Loucy (cell line): ENCODE measurements around the gene BABAM2.
A peak's percentile ranks its signal among the peaks of the same experiment; 100 is the strongest.

Experiments used
- H2AFZ ChIP-seq: fragments of 200-600 bp; sonication (generic); 2 replicates; pipeline ENCODE4 v1.6.0; 2016; ENCODE audit warnings: antibody characterized with exemption, mild to moderate bottlenecking, low read length, moderate library complexity
- H3F3A ChIP-seq: fragments of 200-600 bp; 2 replicates; pipeline ENCODE4 v1.6.0; 2016; ENCODE audit warnings: antibody characterized with exemption, low read depth, mild to moderate bottlenecking
- H3K27me3 ChIP-seq: fragments of 200-600 bp; sonication (generic); 2 replicates; pipeline ENCODE4 v1.6.1; 2014; ENCODE audit warnings: low read length, mild to moderate bottlenecking; ENCODE audit not compliant: insufficient read depth, poor library complexity, severe bottlenecking
- H3K36me3 ChIP-seq: fragments of 200-600 bp; sonication (generic); 2 replicates; pipeline ENCODE4 v1.6.1; 2016; ENCODE audit warnings: low read length; ENCODE audit not compliant: insufficient read depth
- H3K4me1 ChIP-seq: fragments of 200-600 bp; sonication (generic); 2 replicates; pipeline ENCODE4 v1.5.1; 2014; ENCODE audit warnings: low read length, mild to moderate bottlenecking; ENCODE audit not compliant: insufficient read depth, poor library complexity, severe bottlenecking
- H3K4me2 ChIP-seq: fragments of 200-600 bp; sonication (generic); 2 replicates; pipeline ENCODE4 v1.6.0; 2014; ENCODE audit warnings: antibody characterized with exemption, low read length, low read depth, mild to moderate bottlenecking; ENCODE audit not compliant: poor library complexity, severe bottlenecking
- H3K4me3 ChIP-seq: fragments of 200-600 bp; sonication (generic); 2 replicates; pipeline ENCODE4 v1.5.1; 2014; ENCODE audit warnings: low read length, mild to moderate bottlenecking, mixed read lengths; ENCODE audit not compliant: poor library complexity, severe bottlenecking
- H3K79me2 ChIP-seq: fragments of 200-600 bp; sonication (generic); 2 replicates; pipeline ENCODE4 v1.6.1; 2014; ENCODE audit warnings: low read length; ENCODE audit not compliant: insufficient read depth
- H3K9ac ChIP-seq: fragments of 200-600 bp; sonication (generic); 2 replicates; pipeline ENCODE4 v1.6.0; 2014; ENCODE audit warnings: mild to moderate bottlenecking, low read depth, low read length, moderate library complexity; ENCODE audit not compliant: poor library complexity, severe bottlenecking
- H3K9me2 ChIP-seq: fragments of 200-600 bp; sonication (generic); replicated peaks from 2 replicates; pipeline ENCODE4 v1.6.1; 2016; ENCODE audit warnings: low read depth, low read length, mixed read lengths
- H3K9me3 ChIP-seq: fragments of 200-600 bp; sonication (generic); 2 replicates; pipeline ENCODE4 v1.6.1; 2014; ENCODE audit warnings: mild to moderate bottlenecking, antibody characterized with exemption, low read length, low read depth; ENCODE audit not compliant: insufficient read depth
- H4K20me1 ChIP-seq: fragments of 200-600 bp; sonication (generic); 2 replicates; pipeline ENCODE4 v1.6.0; 2014; ENCODE audit warnings: antibody characterized with exemption, low read length, mild to moderate bottlenecking; ENCODE audit not compliant: insufficient read depth, poor library complexity, severe bottlenecking
- EZH2phosphoT487 ChIP-seq: fragments of 200-600 bp; IDR thresholded peaks from 2 replicates; pipeline ENCODE4 v1.6.1; 2018; ENCODE audit warnings: antibody characterized with exemption, mild to moderate bottlenecking, moderate library complexity, borderline replicate concordance
- TF ChIP-seq, protein P1 (sequence below): fragments of 200-600 bp; sonication (generic); conservative IDR thresholded peaks from 2 replicates; pipeline ENCODE4 v1.5.1; 2014; ENCODE audit warnings: mild to moderate bottlenecking, antibody characterized with exemption, low read length

Gene BABAM2

DNA sequence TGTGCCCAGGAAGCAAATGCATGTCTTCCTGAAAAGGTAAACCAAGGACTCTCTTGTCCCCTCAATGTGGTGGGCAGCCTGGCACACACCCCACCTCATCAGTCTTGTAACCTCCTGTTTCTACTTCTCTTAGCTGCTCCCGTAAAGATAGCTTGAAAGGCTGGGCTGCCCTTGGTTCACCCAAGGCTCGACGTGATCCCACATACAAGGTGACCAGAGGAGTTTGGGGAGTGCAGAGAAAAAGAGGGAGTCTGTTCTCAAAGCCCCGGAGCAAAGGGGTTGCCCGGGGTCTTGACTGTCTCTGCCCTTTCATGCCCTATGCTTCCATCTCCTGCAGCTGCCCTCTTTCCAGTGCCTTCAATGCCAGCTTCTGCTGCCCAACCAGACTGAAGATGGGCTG is 483.8 kb downstream of the BABAM2 start:
- no peak for TF ChIP-seq EZH2phosphoT487
- TF ChIP-seq, protein P1, sequence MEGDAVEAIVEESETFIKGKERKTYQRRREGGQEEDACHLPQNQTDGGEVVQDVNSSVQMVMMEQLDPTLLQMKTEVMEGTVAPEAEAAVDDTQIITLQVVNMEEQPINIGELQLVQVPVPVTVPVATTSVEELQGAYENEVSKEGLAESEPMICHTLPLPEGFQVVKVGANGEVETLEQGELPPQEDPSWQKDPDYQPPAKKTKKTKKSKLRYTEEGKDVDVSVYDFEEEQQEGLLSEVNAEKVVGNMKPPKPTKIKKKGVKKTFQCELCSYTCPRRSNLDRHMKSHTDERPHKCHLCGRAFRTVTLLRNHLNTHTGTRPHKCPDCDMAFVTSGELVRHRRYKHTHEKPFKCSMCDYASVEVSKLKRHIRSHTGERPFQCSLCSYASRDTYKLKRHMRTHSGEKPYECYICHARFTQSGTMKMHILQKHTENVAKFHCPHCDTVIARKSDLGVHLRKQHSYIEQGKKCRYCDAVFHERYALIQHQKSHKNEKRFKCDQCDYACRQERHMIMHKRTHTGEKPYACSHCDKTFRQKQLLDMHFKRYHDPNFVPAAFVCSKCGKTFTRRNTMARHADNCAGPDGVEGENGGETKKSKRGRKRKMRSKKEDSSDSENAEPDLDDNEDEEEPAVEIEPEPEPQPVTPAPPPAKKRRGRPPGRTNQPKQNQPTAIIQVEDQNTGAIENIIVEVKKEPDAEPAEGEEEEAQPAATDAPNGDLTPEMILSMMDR, result no peak
- H3K79me2 ChIP-seq, result no peaks in the 10 kb centered on the region
- H3K4me2 ChIP-seq, result no peak overlapping the region
- no peak overlapping the region for H3K4me3 ChIP-seq
- peaks cover 3% of the 10 kb centered on the region; the same call in 1 of the 2 replicates for H3F3A ChIP-seq
- peaks cover 85% of the 10 kb centered on the region for H3K4me1 ChIP-seq
- no peak overlapping the region for H2AFZ ChIP-seq
- H3K27me3 ChIP-seq, result no peaks in the 10 kb centered on the region
- H3K9ac ChIP-seq, result no peak overlapping the region
- H3K36me3 ChIP-seq, result no peaks in the 10 kb centered on the region
- no peaks in the 10 kb centered on the region for H4K20me1 ChIP-seq
- H3K9me3 ChIP-seq, result no peaks in the 10 kb centered on the region
- no peaks in the 10 kb centered on the region for H3K9me2 ChIP-seq

DNA sequence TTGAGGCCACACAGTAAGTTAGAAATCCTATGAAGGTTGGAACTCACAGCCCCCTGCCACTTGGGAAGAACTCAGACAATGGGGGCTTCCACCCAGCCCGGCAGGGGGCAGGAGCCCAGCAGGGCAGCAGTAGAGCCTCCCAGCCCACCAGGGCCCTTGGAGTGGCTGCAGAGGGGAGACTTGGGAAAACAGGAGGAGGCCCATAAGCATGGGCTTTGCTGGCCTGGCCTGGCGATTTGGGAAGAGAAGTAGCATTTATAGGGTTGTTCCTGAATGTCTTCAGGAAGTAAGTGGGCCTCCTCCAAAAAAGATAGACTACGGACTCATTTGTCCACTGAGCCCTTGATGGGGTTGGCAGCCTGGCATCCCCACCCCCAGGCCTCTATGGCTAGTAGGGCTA is 484.7 kb downstream of the BABAM2 start:
- Histone ChIP-seq H3K79me2 (no peaks in the 10 kb centered on the region), H3K9me2 (no peaks in the 10 kb centered on the region), H3K9me3 (no peaks in the 10 kb centered on the region), H3K4me1 (peaks cover 86% of the 10 kb centered on the region), H3K4me2 (no peak overlapping the region), H2AFZ (no peak overlapping the region), H3K9ac (peak overlapping the region; percentile 18), H3K4me3 (no peak overlapping the region), H4K20me1 (no peaks in the 10 kb centered on the region), H3K36me3 (no peaks in the 10 kb centered on the region), H3K27me3 (no peaks in the 10 kb centered on the region), H3F3A (peaks cover 3% of the 10 kb centered on the region; the same call in 1 of the 2 replicates)
- no peak for TF ChIP-seq EZH2phosphoT487
- TF ChIP-seq, protein P1, result no peak

DNA sequence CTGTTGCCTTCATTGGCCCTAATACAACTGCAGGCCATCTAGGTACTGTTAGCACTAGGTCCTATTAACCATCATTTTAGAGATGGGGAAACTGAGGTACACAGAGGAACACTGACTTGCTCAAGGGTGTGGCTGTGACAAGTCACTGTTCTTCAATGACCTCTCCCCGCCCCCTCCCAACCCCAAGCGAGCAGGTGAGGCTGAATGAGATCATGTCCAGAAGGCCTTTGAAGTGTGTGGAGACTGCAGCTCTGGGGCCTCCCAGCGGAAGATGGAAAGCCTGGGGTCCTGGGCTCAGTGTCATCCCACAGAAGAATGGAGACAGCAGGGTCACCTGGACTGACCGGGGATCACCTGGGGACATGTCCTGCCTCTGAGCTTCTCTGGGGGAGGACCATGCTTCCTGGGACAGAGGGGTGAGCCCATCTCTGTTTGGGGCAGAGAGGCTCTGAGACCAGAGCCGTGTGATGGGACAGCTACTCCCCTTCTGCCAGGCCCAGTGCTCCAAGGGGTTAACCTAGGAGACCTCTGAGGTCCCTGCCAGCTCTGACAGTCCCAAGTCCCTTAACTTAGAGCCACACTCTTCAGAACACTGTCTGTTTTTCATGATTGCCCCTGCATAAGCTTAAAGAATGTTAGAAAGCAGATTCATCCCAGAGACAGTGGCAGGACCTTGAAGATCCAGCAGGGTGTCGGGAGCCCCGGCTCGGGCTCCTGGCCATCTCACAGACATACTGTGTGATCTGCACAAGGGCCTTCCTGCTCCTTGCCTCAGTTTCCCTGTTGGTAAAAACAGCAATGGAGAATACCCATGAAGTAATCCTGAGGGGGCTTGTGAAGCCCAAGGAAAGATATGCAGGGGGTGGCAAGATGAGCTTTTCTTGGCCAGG is 485.5 kb downstream of the BABAM2 start:
- TF ChIP-seq, protein P1, result no peak
- TF ChIP-seq EZH2phosphoT487, result no peak
- H3K9me2 ChIP-seq, result no peaks in the 10 kb centered on the region
- H3K4me3 ChIP-seq, result no peak overlapping the region
- no peak overlapping the region for H3K4me2 ChIP-seq
- H3K79me2 ChIP-seq, result no peaks in the 10 kb centered on the region
- no peak overlapping the region for H2AFZ ChIP-seq
- peak overlapping the region; percentile 18 for H3K9ac ChIP-seq
- H3F3A ChIP-seq, result peaks cover 3% of the 10 kb centered on the region; the same call in 1 of the 2 replicates
- peaks cover 86% of the 10 kb centered on the region for H3K4me1 ChIP-seq
- no peaks in the 10 kb centered on the region for H4K20me1 ChIP-seq
- H3K9me3 ChIP-seq, result no peaks in the 10 kb centered on the region
- H3K27me3 ChIP-seq, result no peaks in the 10 kb centered on the region
- no peaks in the 10 kb centered on the region for H3K36me3 ChIP-seq
